ENCODE results near the gene PSMB2. TPM values are rescaled to one million over a fixed set of nuclear protein-coding genes. Genes with fewer than 3 reads are reported as not detected.
A peak's percentile ranks its signal among the peaks of the same experiment; 100 is the strongest.

The PSMB2 gene
- total RNA-seq, 4 donors from 2014 or later: 37.9 to 50.2 (median 43.1) TPM

DNA sequence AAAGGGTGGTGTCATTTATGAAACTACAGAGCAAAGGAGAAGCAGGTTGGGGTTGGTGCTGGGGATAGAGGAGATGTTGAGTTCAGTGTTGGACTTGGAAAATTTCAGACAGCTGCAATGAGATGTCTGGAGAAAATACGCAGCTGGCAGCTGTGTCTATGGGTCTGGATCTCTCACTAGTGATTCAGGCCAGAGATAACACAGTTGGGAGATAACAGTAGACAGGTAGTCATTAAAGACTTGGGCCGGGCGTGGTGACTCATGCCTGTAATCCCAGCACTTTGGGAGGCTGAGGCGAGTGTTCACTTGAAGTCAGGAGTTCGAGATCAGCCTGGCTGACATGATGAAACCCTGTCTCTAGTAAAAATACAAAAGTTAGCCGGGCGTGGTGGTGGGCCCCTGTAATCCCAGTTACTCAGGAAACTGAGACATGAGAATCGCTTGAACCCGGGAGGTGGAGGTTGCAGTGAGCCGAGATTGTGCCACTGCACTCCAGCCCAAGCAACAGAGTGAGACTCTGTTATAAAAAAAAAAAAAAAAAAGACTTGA lies 70.7 kb downstream of the PSMB2 start:
- 86 to 95% methylated on average over 10 of the region's 10 CpGs for WGBS, 2 donors
- intact Hi-C loops (cut with DNase I): no loop called here
- Histone ChIP-seq H3K27me3 (peaks cover 6% of the 10 kb centered on the region), H3K4me1 (peaks cover 4 to 20% of the 10 kb centered on the region in 2 donors), H3K9me3 (no peaks in the 10 kb centered on the region), H3K36me3 (no peaks in the 10 kb centered on the region), H3K4me3 (replicated peaks in 1 of 3) (no peak overlapping the region), H3K27ac (no peak overlapping the region)
- no peak for DNase-seq
- TF ChIP-seq, protein P1, sequence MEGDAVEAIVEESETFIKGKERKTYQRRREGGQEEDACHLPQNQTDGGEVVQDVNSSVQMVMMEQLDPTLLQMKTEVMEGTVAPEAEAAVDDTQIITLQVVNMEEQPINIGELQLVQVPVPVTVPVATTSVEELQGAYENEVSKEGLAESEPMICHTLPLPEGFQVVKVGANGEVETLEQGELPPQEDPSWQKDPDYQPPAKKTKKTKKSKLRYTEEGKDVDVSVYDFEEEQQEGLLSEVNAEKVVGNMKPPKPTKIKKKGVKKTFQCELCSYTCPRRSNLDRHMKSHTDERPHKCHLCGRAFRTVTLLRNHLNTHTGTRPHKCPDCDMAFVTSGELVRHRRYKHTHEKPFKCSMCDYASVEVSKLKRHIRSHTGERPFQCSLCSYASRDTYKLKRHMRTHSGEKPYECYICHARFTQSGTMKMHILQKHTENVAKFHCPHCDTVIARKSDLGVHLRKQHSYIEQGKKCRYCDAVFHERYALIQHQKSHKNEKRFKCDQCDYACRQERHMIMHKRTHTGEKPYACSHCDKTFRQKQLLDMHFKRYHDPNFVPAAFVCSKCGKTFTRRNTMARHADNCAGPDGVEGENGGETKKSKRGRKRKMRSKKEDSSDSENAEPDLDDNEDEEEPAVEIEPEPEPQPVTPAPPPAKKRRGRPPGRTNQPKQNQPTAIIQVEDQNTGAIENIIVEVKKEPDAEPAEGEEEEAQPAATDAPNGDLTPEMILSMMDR (IDR thresholded peaks at IDR 0.05): no peak
- TF ChIP-seq POLR2A (IDR thresholded peaks at IDR 0.05): no peak

DNA sequence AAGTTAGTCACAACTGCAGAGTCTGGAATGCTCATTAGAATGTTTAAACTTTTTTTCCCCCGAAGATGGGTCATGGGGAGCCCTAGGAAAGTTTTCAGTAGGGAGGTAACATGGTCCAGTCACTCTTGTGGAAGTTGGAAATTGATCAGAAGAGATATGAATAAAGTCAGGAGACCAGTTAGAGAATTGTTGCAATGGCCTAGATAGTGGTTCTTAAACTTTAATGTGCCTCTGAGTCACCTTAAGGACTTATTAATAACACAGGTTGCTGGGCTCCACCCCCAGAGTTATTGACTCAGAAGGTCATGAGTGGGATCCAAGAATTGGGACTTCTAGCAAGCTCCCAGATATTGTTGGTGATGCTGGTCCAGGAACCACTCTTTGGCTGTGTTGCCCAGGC lies 71.4 kb downstream of the PSMB2 start:
- Histone ChIP-seq H3K4me1 (peaks cover 4 to 20% of the 10 kb centered on the region in 2 donors), H3K9me3 (no peaks in the 10 kb centered on the region), H3K27me3 (peaks cover 6% of the 10 kb centered on the region), H3K36me3 (no peaks in the 10 kb centered on the region), H3K27ac (no peak overlapping the region), H3K4me3 (replicated peaks in 1 of 3) (no peak overlapping the region)
- intact Hi-C loops (cut with DNase I): loop anchor here (5.0 to 10.0 kb wide), 2 partner anchors 65 to 157 kb away; no protein-coding TSS in a partner anchor
- no peak for DNase-seq
- no peak for TF ChIP-seq POLR2A (IDR thresholded peaks at IDR 0.05)
- TF ChIP-seq, protein P1 (IDR thresholded peaks at IDR 0.05): no peak
- WGBS, 2 donors: 72 to 85% methylated on average over 1 of the region's 1 CpG

DNA sequence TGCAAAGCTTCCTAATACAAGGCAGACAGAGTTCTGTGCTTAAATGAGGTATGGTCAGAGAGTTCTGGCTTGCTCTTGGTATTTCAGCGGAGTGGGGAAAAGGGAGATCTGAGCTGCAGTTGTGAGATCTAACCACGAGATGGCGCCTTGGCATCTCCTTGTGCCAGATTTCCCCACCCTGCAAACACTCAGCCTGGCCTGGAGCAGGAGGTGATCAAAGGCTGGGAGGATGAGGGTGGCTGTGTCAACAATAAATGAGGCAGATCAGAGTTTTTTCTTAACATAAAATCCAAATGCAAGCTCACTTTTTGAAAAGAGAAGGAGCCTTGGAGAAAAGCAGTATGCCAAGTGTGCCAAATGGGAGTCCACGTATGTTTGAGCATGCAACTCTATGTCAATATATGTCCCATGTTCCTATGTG lies 72.3 kb downstream of the PSMB2 start:
- H3K4me3 ChIP-seq (replicated peaks in 1 of 3): no peak overlapping the region
- TF ChIP-seq, protein P1 (IDR thresholded peaks at IDR 0.05): peak; percentile 70 to 92 (median 83)
- TF ChIP-seq POLR2A (IDR thresholded peaks at IDR 0.05): no peak
- H3K4me1 ChIP-seq: peaks cover 4 to 20% of the 10 kb centered on the region in 2 donors
- H3K36me3 ChIP-seq: no peaks in the 10 kb centered on the region
- intact Hi-C loops (cut with DNase I): loop anchor here (5.0 to 10.0 kb wide), 2 partner anchors 64 to 158 kb away; no protein-coding TSS in a partner anchor
- 21 to 26% methylated on average over 4 of the region's 4 CpGs for WGBS, 2 donors
- H3K27ac ChIP-seq: no peak overlapping the region
- H3K27me3 ChIP-seq: peaks cover 6% of the 10 kb centered on the region
- H3K9me3 ChIP-seq: no peaks in the 10 kb centered on the region
- peak; percentile 71 to 72 for DNase-seq

DNA sequence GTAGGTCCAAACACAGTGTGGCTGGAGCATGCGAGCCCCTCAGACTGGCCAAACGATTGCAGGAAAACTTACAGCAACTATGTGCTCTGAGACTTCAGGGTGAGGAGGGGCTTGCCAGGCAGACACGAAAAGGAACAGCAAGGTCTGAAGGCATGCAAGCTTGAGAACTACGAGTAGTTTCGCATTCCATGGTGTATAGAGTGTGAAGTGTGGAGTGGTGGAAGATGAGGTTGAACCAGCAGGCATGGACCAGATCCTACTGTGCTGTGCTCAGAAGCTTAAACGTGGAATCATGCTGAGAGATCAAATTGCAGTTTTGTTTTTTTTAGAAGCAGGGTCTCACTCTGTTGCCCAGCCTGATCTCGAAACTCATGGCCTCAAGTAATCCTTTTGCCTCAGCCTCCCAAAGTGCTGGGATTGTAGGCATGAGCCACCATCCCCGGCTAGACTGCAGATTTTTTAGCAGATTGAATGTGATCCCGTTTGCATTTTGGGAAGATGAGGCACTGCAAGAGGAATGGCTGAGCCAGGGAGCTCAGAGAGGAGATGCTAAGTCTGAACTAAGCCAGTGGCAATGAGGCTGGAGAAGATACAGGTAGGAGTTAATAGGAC lies 73.3 kb downstream of the PSMB2 start:
- TF ChIP-seq, protein P1 (IDR thresholded peaks at IDR 0.05): no peak
- TF ChIP-seq POLR2A (IDR thresholded peaks at IDR 0.05): no peak

DNA sequence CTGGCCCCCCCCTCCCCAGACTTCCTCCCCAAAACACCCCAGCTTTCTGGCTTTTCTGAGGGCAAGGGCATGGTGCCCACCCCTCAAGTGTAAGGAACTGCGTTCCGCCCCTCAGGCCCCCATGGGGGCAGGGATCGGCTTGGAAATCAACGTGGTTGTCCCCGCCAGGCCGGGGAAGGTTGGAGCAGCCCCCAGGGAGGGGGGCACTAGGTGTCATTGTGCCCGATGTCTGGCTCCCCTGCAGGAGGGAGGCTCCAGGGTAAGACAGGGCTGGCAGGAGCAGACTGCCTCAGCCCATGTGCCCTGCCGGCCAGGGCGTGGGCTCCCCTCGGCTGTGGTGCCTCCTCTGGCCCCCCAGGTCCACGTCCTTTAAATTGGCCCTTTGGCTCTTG lies 75.6 kb downstream of the PSMB2 start:
- Histone ChIP-seq H3K4me1 (peaks cover 0 to 10% of the 10 kb centered on the region in 2 donors), H3K36me3 (peaks cover 0 to 3% of the 10 kb centered on the region in 2 donors), H3K27me3 (no peaks in the 10 kb centered on the region), H3K27ac (no peak overlapping the region), H3K9me3 (no peaks in the 10 kb centered on the region), H3K4me3 (replicated peaks in 1 of 3) (no peak overlapping the region)
- no peak for DNase-seq
- intact Hi-C loops (cut with DNase I): loop anchor here (2.0 to 10.0 kb wide), 3 partner anchors 61 to 162 kb away; no protein-coding TSS in a partner anchor
- TF ChIP-seq POLR2A (IDR thresholded peaks at IDR 0.05): no peak
- TF ChIP-seq, protein P1 (IDR thresholded peaks at IDR 0.05): no peak
- WGBS, 2 donors: 96% methylated on average over 7 of the region's 11 CpGs; no CpG with 5 or more reads in 1 of the 2 donors

More for the DNA sequence above, 73.3 kb downstream of the PSMB2 start:
- peaks cover 0 to under 1% of the 10 kb centered on the region in 2 donors for H3K36me3 ChIP-seq
- peaks cover under 1% of the 10 kb centered on the region for H3K27me3 ChIP-seq
- no peak overlapping the region for H3K27ac ChIP-seq
- no peaks in the 10 kb centered on the region for H3K9me3 ChIP-seq
- peak; percentile 50 to 54 for DNase-seq
- intact Hi-C loops (cut with DNase I): loop anchor here (5.0 to 10.0 kb wide), 2 partner anchors 63 to 159 kb away; no protein-coding TSS in a partner anchor
- peaks cover 3 to 11% of the 10 kb centered on the region in 2 donors for H3K4me1 ChIP-seq
- H3K4me3 ChIP-seq (replicated peaks in 1 of 3): no peak overlapping the region
- WGBS, 2 donors: 38 to 40% methylated on average over 9 of the region's 9 CpGs

Measured in thyroid gland (tissue), 4 donors.